HT1080 (cell line): Measurements from ENCODE around the gene AFAP1. TPM values are rescaled to one million over a fixed set of nuclear protein-coding genes. Genes with fewer than 3 reads are reported as not detected.
A peak's percentile ranks its signal among the peaks of the same experiment; 100 is the strongest.

ENCODE experiments used
- DNase-seq: peaks from one replicate; pipeline ENCODE4 v3.0.0-alpha.2; 2015; ENCODE audit warnings: low read depth
- total RNA-seq: library from RNA; depleted of rRNA; stranded (reverse); fragments of >200 nt; shearing (Covaris generic); gene quantifications from 2 replicates; pipeline ENCODE4 v1.2.3, GENCODE V29; 2014

Gene AFAP1
- total RNA-seq, 1 experiment from 2014 or later = 11.3 TPM

DNA sequence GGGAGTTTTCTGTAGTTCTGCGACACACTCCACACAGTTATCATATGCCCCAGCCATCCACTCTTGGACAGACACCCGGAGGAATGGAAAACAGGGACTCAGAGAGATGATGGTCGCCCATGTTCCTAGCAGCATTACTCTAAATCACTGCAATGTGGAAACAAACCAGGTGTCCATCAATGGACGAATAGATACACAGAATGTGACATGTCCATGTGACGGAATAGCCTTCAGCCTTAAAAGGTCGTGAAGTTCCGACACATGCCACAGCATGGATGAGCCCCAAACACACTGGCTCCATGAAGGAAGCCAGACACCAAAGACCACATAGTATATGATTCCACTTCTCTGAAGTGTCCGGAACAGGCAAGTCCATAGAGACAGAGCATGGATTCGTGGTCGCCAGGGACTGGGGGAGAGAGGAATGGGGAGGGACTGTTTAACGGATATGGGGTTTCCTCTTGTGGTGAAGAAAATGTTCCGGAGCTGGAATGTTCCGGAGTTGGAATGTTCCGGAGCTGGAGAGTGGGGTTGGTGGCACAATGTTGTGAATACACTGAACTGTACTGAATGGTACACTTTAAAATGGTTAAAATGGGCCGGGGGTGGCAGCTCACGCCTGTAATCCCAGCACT lies 28.7 kb upstream of the AFAP1 start:
- no peak for DNase-seq

DNA sequence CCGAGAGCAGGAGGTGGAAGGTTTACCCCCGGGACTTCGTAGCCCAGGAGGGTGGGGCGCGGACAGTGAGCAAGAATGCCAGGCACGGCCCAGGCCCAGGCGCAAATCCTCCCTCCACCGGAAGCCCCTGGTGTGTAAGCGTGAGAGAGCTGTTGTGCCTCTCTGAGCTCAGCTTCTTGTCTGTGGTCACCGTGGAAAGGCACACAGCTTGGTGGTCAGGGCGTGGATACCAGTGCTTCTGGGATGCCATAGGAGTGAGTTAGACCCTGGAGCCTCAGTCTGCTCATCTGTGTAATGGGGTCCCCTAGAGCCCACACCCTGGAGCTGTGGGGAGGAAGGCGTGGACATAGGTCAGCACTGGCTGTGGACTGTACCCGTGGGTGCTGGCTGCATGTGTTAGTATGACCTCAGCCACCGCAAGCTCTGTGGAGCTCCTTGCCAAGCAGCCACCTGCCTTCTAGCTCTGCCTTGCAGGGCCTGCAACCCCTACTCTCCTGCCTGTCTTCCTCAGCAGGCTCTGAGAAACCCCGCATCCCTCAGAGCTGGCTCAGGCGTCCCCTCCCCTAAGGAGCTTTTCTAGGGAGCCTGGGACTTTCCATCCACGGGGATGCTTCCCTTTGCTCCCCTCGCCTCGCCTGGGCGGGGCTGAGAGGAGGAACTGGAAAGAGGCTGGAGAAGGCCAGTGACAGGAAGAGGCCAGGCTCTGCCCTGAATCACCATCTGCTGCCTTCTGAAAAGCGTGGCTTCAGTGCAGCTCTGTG lies 28.0 kb upstream of the AFAP1 start:
- DNase-seq = no peak

DNA sequence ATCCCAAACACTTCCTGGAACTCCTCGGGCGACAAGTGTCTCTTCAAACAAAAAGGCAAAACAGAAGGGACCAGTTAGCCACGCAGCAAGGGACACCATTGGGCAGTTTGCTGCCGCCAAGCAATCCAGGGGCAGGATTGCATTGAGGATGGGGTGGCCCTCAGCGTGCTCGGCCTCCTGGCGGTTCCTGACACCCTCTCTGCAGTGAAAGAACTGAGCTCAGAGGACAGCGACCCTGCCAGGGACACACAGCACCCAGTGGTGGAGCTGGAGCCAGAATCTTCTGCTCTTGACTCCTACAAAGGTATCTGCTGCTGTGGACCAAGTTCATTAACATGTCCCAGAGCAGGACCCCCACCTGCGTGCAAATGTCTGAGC lies 27.4 kb upstream of the AFAP1 start:
- no peak for DNase-seq

GRCh38 chr4:7966281-7967062 lies 26.8 kb upstream of the AFAP1 start:
- no peak for DNase-seq

DNA sequence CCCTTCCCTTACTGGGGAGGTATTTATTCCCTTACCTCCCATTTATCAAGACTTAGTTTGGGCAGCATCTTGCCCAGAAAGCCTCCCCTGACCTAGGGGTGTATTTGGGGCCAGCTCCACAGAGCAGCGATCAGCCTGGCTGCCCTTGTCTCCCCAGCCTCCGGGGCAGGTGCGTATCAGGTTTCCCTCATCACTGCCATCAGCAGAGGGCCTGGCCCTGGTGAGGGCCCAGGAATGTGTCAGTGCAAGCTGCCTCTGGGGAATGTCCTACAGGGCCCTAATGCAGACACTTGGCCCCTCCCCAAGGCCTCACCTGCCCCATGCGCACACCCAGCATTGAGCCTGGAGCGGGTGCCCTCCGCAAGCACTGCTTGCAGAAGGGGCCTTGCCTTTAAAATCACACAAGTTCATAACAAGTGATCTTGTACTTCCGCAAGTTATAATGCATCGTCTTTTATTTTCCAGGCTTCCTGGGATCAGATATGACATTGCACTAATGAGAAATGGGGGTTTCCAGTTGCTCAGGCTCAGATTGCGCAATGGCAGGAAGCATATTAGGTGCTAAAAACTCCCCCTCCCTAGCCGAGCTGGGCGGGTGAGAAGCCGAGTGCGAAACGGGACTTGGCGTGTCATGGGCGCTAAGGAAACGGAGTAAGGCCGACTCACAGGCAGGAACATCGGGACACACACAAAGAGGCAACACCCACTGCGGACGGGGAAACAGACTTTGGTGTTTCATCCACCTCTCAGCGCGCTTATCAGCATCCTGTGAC lies 25.4 kb upstream of the AFAP1 start:
- DNase-seq = no peak

DNA sequence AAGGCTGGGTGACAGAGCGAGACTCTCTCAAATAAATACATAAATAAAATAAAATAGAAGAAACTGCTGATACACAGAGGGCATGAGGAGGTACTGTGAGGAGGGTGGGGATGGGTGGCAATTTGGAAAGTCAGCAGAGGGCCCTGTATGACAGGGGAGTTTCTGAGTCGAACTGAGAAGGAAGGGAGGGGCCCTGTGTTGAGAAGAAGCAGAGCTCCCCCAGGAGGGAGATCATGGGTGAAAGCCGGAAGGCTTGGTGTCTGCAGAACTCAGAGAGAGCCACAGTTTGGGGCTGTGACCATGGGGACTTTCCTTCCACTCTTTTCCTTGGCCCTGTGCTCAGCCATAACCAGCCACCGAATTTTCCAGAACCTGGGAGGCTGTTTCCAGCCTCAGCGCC lies 24.8 kb upstream of the AFAP1 start:
- DNase-seq = no peak

DNA sequence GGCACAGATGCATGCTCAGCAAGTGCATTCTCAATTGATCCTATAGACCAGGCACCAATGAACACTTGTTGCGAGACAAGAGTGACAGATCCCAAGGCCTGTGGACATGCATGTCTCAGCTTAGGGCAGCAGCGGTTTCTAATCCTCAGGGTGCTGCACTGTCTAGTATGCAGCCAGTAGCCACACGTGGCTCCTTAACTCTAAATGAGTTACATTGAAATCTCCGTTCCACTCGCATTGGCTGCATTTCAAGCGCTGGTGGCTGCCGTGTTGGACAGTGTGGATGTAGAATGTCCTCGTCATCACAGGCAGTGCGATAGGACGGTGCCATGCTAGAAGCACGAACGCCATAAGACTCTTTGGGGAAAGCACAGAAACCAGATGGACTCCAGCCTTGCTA lies 24.0 kb upstream of the AFAP1 start:
- DNase-seq = no peak

DNA sequence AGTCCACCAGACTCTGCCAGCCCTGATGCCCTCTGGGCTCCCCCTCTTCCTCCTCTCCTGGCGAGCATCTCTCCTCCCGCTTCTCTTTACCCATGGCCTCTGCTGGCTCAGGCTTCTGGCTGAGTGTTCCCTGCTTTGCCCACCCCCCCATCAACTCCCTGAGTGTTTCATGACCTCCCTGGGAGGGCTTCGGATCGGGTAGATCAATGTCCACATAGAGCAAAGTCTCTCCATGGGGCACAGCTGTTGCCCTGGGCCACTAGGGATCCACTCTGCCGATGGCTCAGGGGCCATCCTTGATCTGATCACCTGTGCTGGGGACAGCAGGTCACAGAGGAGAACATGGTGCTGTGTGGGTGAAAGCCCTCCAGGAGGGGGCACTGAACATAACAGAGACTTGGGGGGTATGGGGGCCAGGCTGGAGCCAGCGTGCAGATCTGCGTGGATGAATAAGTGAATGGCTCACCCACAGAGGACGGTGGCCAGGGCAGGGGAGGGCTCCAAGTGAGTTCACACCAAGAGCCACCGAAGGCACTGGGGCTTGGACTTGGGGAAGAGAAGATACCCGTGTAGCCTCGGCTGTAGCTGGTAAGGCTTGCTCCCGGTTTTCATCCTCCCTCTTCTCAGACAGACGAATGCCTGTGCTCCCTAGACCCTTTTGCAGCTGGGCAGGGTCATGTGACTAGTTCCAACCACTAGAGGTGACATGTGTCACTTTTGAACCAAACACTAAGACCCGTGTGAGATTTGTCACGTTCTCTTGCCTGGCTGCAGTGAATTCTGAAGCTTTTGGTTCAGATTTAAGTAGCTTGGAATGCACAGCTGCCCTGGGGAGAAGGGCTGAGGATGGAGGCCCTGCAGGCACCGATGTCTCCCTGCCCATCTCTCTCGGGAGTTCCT lies 23.2 kb upstream of the AFAP1 start:
- no peak for DNase-seq

- peak; percentile 94 for DNase-seq
Measured at GRCh38 chr4:7960790-7961655, 21.4 kb upstream of the AFAP1 start.

GRCh38 chr4:7960017-7960789 lies 20.5 kb upstream of the AFAP1 start:
- DNase-seq = no peak

- DNase-seq = no peak
Measured at GRCh38 chr4:7959078-7959477, 19.4 kb upstream of the AFAP1 start.

GRCh38 chr4:7956934-7957656 lies 17.4 kb upstream of the AFAP1 start:
- no peak for DNase-seq

- peak; percentile 85 for DNase-seq
Measured at GRCh38 chr4:7956270-7956808, 16.7 kb upstream of the AFAP1 start.

DNA sequence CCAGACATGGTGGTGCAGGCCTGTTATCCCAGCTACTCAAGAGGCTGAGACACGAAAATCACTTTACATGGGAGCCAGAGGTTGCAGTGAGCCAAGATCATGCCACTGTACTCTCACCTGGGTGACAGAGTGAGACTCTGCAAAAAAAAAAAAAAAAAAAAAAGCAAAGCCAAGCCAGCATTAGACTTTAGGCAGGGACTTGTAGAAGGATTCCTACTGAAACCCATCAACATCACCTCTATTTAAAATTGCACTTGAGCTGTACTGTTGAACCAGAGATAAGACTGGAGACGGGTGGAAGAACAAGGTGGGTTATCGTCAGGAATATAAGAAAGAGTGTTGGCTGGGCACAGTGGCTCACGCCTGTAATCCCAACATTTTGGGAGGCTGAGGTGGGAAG lies 15.7 kb upstream of the AFAP1 start:
- DNase-seq = no peak

GRCh38 chr4:7952615-7953014 lies 13.0 kb upstream of the AFAP1 start:
- no peak for DNase-seq

GRCh38 chr4:7950301-7951092 lies 10.8 kb upstream of the AFAP1 start:
- no peak for DNase-seq

GRCh38 chr4:7949759-7950158 lies 10.1 kb upstream of the AFAP1 start:
- DNase-seq = no peak
